ENCODE data around the gene TXNRD2.

- TF ChIP-seq CTCF (IDR thresholded peaks at IDR 0.05) (no peak), POLR2A (IDR thresholded peaks at IDR 0.05) (no peak), POLR2AphosphoS5 (IDR thresholded peaks at IDR 0.05) (no peak), EP300 (IDR thresholded peaks at IDR 0.05) (no peak)
Measured at GRCh38 chr22:19871845-19872778, 69.5 kb downstream of the TXNRD2 start.
